ENCODE data around the gene ARTN. TPM values are rescaled to one million over a fixed set of nuclear protein-coding genes. Genes with fewer than 3 reads are reported as not detected.

Gene ARTN
- total and polyA plus RNA-seq, 11 donors: 0.07 to 1.3 (median 0.23) TPM; not detected in 6

GRCh38 chr1:43965316-43965715 lies 31.7 kb downstream of the ARTN start:
- Histone ChIP-seq H3K36me3 (peaks cover 0 to 71% (median 53%) of the 10 kb centered on the region in 9 donors), H3K27ac (no peak overlapping the region), H3K4me3 (no peak overlapping the region), H3K4me1 (peaks cover 0 to 21% (median 2%) of the 10 kb centered on the region in 12 donors), H3K27me3 (no peaks in the 10 kb centered on the region), H3K9me3 (no peaks in the 10 kb centered on the region)
- ATAC-seq (no peak), DNase-seq (no peak)
- WGBS, 4 donors: 88 to 94% (median 91%) methylated on average over 3 of the region's 3 CpGs
- intact Hi-C loops (cut with DNase I): no loop called here
- TF ChIP-seq CTCF (IDR thresholded peaks at IDR 0.05) (no peak), POLR2A (IDR thresholded peaks at IDR 0.05) (no peak)

- DNase-seq (no peak), ATAC-seq (no peak)
- no peaks in the 10 kb centered on the region for H3K9me3 ChIP-seq
- 79 to 82% (median 80%) methylated on average over 6 of the region's 6 CpGs for WGBS, 4 donors
- peaks cover 0 to 19% (median 10%) of the 10 kb centered on the region in 12 donors for H3K4me1 ChIP-seq
- peaks cover 0 to 56% (median 32%) of the 10 kb centered on the region in 9 donors for H3K36me3 ChIP-seq
- intact Hi-C loops (cut with DNase I): loop anchor here in 1 of 10 donors (2.0 kb wide), 1 partner anchor 20 kb away; no protein-coding TSS in a partner anchor
- TF ChIP-seq POLR2A (IDR thresholded peaks at IDR 0.05) (no peak), CTCF (IDR thresholded peaks at IDR 0.05) (no peak)
- no peak overlapping the region for H3K27ac ChIP-seq
- no peaks in the 10 kb centered on the region for H3K27me3 ChIP-seq
- H3K4me3 ChIP-seq: no peak overlapping the region
Measured at GRCh38 chr1:43968348-43968948, 34.8 kb downstream of the ARTN start.

- Histone ChIP-seq H3K9me3 (no peaks in the 10 kb centered on the region), H3K36me3 (peaks cover 0 to 47% (median 24%) of the 10 kb centered on the region in 9 donors), H3K4me1 (peaks cover 0 to 27% (median 17%) of the 10 kb centered on the region in 12 donors), H3K4me3 (peak overlapping the region in 9 of 12 donors; percentile 61 to 96 (median 87)), H3K27ac (no peak overlapping the region), H3K27me3 (no peaks in the 10 kb centered on the region)
- DNase-seq (no peak), ATAC-seq (no peak)
- TF ChIP-seq POLR2A (IDR thresholded peaks at IDR 0.05) (no peak), CTCF (IDR thresholded peaks at IDR 0.05) (no peak)
- WGBS, 4 donors: 50 to 54% (median 53%) methylated on average over 7 of the region's 7 CpGs
- intact Hi-C loops (cut with DNase I): loop anchor here in 1 of 10 donors (2.0 kb wide), 1 partner anchor 21 kb away; no protein-coding TSS in a partner anchor
Measured at GRCh38 chr1:43969416-43969745, 35.8 kb downstream of the ARTN start.

- no peaks in the 10 kb centered on the region for H3K27me3 ChIP-seq
- H3K36me3 ChIP-seq: peaks cover 0 to 42% (median 24%) of the 10 kb centered on the region in 9 donors
- peaks cover 0 to 27% (median 17%) of the 10 kb centered on the region in 12 donors for H3K4me1 ChIP-seq
- intact Hi-C loops (cut with DNase I): loop anchor here in 1 of 10 donors (2.0 kb wide), 1 partner anchor 21 kb away; no protein-coding TSS in a partner anchor
- peak; percentile 91 to 95 (median 92) for ATAC-seq
- H3K4me3 ChIP-seq: peak within 1 kb of the TSS; percentile 61 to 96 (median 76)
- WGBS, 4 donors: 0 to 1% (median 1%) methylated on average over 31 to 47 of the region's 47 CpGs
- peak; percentile 97 to 98 (median 98) for DNase-seq
- H3K9me3 ChIP-seq: no peaks in the 10 kb centered on the region
- TF ChIP-seq CTCF (IDR thresholded peaks at IDR 0.05) (peak in 1 of 12 donors; percentile 15), POLR2A (IDR thresholded peaks at IDR 0.05) (peak in 1 of 2 donors; percentile 53)
- peak within 1 kb of the TSS in 5 of 12 donors; percentile 6 to 58 (median 44) for H3K27ac ChIP-seq
Measured at GRCh38 chr1:43969746-43970466, 36.3 kb downstream of the ARTN start, which contains the start of gene DPH2. Gene DPH2, plus strand, starts transcription at chr1:43970010. Its CDS starts 166 bp downstream, at chr1:43970176.

Data from heart left ventricle (tissue), 16 donors.